Activated naive CD4-positive, alpha-beta T cell treated with Interleukin-2 at 50 U/mL for 16 hours (primary cell): ENCODE results near the gene MAML2.
A peak's percentile ranks its signal among the peaks of the same experiment; 100 is the strongest.
"Not testable (repeated sequence)": the region's sequence is repeated elsewhere in the genome, so short reads cannot be mapped to it uniquely, and the experiment has no call there.

Experiments used
- DNase-seq: peaks from one replicate; pipeline ENCODE4 v3.0.0-alpha.2; 2020

Gene MAML2

DNA sequence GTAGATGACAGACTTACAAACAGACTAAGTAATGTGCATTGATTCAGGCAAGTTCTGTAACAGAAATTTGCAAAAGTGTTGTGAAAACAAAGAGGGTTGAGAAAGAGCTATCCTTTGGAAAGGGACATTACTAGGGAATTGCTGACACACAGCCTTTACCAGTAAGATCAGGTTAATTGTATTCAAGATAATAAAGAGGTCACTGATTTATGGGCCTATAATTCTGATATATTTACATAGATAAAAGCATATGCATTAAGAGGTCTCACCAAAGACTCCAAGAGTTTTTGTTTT is 138.7 kb downstream of the MAML2 start:
- DNase-seq: no peak

DNA sequence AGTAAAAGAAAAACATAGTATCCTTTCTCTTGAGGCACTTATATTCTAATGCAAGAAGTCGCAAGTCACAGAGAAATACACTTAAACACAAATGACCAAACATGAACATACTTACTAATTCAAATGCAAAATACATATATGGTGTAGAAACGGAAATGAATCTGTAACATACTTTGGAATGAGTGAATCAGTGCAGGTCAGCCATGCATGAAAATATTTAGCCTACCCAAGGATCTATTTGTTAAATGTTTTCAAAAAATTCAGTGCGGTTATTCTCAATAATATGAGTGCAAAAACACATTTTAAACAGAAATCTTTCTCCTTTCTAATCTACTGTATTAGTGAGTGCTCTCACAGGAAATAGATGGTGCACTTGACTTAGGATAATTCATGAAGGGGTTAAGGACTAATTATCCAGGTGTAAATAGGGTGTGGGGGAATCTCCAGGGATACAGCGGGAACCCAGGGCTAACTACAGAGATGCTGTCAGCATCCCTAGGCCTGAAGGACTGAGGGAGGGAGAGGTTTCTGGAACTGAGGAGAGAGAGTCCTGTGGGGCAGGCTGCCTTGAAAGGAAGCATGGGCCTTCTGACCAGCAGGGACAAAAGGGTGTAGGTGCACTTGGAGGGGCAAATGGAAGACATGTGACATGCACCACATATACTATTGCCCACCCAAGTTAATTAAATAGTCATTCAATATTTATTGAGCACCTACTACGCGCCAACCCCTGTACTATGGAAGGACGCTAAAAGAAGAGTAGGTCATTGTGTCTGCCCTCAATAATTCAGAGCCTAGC is 139.2 kb downstream of the MAML2 start:
- no peak for DNase-seq

DNA sequence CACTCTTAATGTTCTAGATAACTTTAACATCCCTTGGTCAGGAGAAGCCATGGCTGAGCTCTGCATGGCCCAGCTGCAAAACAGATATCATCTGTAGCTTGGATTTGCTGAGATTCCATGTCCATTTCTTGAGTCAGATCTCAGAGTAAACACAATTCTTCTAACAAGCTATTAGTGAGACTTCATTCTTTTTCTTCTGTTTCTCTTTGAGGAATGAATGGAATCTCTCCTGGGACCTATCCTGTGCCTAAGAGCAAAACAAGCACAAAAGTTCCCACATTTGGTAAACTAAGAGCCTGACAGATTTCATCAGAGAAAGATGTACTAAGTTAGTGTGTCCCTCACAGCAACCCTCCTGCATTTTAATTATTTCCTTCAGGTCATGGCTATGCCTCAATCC is 142.8 kb downstream of the MAML2 start:
- no peak for DNase-seq

DNA sequence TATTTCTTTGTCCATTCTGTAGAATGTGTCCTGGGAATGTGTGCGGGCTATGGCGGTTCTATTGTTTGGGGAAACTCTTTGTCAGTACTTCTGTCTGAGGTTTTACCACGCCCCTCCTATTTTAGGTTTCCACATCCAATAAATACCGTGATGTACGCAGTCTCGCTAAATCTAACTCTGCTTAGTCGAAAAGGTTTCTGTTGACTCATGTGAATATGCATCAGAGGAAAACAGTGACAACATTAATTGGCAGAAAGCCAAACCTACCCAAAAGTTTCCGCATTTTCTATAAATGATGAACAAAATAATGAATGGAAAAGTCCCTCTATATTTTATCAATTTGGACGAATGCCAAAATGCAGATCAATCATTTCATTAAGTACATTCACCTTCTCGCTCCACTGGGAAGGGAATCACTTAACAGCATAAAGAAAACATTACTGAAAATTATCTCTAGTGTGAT is 143.4 kb downstream of the MAML2 start:
- DNase-seq: peak; percentile 50

GRCh38 chr11:96197801-96198701 is 144.9 kb downstream of the MAML2 start:
- no peak for DNase-seq

DNA sequence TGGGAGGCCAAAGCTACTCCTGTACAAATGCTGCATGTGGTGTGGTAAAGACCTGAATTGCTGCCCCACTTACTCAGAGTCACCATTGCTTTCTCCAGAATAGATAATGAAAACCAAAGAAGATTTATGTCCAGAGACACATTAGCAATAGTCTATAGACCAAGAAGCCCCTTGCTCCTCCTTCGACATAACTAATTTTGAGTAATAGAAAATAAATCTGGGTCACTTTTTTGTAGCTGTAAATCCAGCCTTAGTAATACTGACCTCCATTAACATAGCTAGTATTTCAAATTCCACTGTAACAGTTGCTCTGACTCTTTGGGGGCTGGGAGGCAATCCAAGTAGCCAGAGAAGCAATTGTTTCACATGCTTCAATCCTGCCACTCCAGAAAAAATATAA is 145.9 kb downstream of the MAML2 start:
- no peak for DNase-seq

DNA sequence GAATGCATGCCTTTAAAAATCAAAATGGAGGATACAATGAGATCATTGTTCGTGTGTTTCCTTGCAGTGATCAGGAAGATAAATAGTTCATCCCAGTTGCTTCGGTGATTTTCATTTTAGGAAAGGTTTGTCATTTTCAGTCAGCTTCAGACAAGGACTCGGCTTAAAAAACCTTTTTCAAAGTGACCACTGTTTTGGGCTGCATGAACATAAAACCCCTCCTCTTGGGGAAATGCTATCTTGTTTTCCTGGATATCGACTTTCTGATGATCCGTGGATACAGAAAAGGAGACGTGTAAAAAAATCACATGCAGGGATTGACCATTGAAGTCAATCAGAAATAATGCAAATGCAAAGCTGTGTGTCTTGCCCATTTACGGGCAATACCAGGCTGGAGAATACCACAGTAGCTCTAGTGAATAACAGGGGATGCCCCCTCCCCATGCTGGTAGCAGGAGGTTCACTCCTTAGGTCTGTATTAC is 146.8 kb downstream of the MAML2 start:
- DNase-seq: no peak

GRCh38 chr11:96195671-96196070 is 147.3 kb downstream of the MAML2 start:
- DNase-seq: no peak

- no peak for DNase-seq
These were observed 148.2 kb downstream of the MAML2 start for GRCh38 chr11:96194581-96195374.

DNA sequence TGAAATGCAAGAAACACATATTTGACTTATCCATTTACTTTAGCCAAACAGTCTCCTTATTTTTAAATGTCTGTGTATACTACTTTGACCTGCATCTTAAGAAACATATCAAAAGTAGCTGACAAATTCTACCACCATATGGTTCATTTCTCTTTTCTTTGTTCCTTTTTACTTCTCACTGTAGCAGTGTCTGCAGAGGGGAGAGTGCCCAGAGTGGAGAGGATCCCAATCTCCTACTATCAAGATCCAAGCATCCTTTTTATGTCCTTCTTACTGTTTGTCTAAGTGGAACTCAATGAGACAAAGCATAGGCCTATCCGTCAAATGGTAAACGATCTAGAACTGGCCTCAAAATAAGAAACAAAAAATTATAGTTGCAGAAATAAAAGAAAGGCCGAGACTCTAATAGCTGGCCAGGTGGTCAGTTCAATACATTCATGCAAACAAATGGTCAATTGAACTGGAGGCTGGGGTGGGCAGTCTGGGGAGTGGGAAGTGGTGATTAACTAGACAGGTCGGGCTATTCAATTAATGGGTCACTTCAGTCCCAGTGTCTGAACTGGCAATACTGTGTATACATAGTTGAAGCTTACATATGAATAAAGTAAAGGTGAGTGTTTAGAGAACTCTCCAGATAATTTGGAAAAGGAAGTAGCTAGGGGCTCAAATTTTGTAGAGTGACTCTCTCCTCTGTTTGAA is 149.1 kb downstream of the MAML2 start:
- no peak for DNase-seq

- DNase-seq: no peak
These were observed 151.2 kb downstream of the MAML2 start for GRCh38 chr11:96191752-96192151.

GRCh38 chr11:96189351-96189750 is 153.6 kb downstream of the MAML2 start:
- no peak for DNase-seq

DNA sequence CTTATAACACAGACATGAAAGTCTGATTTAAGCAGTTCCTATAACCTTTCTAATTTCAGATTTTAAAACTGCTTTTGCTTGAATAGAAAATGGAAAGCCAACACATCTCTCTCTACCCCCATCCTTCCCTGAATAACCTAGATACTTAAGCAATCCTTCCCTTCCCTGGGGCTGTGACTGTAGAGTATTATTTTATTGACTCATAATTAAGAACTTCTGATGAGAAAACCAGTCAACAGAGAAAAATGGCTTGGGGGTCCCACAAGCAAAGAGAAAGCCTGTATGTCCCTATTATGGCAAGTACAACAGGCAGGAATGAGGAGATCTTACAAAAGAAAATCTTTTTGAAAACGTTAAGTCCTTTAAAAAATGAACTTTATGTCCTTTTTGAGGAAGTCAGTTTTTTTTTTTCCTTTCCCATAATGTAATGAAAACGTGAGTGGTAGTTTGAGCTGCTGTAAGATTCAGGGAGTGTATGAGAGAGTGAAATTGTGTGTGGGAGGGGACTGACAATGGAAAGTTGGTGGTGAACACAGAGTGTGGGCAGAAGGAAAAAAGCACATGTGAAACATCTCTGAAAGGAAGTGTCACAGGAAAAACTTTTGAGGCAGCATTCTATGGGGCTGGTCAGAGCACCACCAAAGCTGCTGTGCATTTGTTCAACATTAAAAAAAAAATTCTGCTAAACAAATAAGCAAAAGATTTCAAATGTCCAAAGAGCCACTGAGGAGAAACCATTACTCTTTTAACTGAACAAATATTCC is 154.6 kb downstream of the MAML2 start:
- DNase-seq: peak; percentile 35

DNA sequence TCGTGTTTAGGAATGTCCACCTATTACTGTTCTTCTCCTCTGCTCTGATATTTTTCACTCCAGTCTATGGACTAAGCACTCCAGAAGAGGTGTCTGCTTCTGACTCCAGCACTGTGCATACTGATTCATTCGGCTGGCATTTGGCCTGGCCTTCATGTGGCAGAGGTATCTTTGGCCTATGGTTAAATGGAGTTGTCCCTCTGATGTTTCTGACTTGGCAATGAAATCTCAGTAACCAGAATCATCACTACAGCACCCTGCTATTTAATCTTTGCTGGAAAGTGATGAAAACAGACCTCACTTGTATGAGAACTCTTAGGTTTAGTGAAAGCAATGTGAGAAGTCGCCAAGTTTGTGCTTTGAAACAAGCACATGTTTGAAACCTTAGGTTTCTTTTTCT is 155.2 kb downstream of the MAML2 start:
- no peak for DNase-seq

GRCh38 chr11:96186806-96187205 is 156.2 kb downstream of the MAML2 start:
- DNase-seq: no peak

DNA sequence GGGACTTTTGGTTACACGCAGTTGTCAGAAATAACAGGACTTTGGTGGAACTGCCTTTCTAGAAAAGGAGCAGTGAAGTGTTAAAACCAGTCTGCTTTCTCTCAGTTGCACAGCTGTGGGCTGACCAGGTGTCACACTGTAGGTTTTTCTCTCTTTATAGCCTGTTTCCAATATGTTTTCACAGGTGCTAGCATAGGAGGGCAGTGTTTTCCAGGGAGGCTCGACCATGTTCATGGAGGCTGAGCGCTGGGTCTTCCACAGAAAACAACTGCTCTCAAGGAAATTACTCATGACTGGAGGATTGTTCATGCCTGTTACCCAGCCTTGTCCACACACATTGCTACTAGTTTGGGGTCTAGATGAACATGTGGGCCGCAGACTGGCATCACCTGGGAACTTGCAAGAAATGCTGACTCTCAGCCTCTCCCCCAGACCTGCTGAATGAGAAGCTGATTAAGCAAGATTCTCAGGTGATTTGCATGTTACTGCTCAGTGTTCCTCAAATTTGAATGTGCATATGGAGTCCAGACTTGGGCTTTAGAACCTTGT is 157.7 kb downstream of the MAML2 start:
- DNase-seq: no peak

DNA sequence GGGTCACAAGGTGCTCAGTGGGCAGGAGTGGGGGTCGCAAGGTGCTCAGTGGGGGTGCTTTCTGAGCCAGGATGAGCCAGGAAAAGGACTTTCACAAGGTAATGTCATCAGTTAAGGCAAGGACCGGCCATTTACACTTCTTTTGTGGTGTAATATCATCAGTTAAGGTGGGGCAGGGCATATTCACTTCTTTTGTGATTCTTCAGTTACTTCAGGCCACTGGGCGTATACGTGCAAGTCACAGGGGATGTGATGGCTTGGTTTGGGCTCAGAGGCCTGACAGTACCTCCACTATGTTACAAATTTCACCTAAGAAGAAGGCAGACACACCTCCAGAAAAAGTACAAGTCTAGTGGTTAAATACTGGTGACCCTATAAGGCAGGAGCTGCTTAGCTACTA is 162.1 kb downstream of the MAML2 start:
- DNase-seq: not testable (repeated sequence)

- no peak for DNase-seq
These were observed 162.7 kb downstream of the MAML2 start for GRCh38 chr11:96180341-96180740.

DNA sequence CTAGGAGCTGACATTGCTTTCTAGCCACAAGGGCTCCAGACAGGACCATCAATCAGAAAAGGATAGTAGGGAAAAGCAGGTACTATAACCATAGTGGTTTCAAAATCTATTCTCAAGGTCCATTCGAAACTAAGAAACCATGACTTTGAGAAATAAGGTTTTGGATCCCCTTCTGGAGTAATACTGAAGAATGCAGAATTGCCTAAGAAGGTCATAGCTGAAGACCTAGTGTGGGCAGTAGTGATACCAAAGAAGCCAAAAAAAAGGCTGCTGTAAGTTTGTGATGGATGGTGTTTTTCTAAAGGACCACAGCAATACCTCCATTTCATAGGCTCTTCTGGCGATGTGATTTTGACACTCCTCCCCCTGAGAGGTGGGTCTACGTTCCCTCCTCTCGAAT is 163.1 kb downstream of the MAML2 start:
- DNase-seq: no peak

DNA sequence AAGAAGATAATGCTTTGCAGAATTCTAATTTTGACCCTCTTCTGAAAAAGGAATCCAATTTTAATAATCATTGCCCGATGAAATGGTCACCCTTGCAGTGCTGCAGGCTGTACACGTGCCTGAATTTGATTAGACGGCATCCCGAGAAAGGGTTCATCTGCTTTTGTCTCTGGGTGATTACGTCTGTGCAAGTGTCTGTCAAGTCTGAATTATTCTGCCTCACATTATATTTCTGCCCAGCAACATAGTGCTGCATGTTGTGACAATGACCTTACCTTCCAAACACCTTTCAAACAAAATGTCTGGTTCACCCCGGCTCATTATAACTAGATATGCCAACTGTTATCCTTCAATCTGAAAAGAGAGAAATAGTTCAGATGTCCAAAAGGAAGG is 164.1 kb downstream of the MAML2 start:
- no peak for DNase-seq
